Smooth muscle cell (in vitro differentiated cells): ENCODE data around the gene HDGFL2. TPM values are rescaled to one million over a fixed set of nuclear protein-coding genes. Genes with fewer than 3 reads are reported as not detected.

Experiments
- DNase-seq: peaks from one replicate; lab custom pipeline; 2025; ENCODE audit not compliant: unreplicated experiment; lab: John Stamatoyannopoulos, UW
- H2AFZ ChIP-seq: fragments of 200-600 bp; sonication (generic); 2 replicates; pipeline ENCODE4 v1.6.0; 2016; ENCODE audit warnings: antibody characterized with exemption, low read depth, mild to moderate bottlenecking
- H3F3A ChIP-seq: fragments of 200-600 bp; sonication (generic); 2 replicates; pipeline ENCODE4 v1.6.0; 2017; ENCODE audit warnings: antibody characterized with exemption, low read depth
- H3K27ac ChIP-seq: fragments of 200-600 bp; sonication (generic); 2 replicates; pipeline ENCODE4 v1.5.1; 2016; ENCODE audit warnings: low read depth, mild to moderate bottlenecking
- H3K27me3 ChIP-seq: fragments of 200-600 bp; sonication (generic); 2 replicates; pipeline ENCODE4 v1.6.1; 2016; ENCODE audit warnings: low read depth, mild to moderate bottlenecking
- H3K36me3 ChIP-seq: fragments of 200-600 bp; sonication (generic); 2 replicates; pipeline ENCODE4 v1.5.1; 2016; ENCODE audit warnings: low read depth
- H3K4me1 ChIP-seq: fragments of 200-600 bp; sonication (generic); 2 replicates; pipeline ENCODE4 v1.5.1; 2016; ENCODE audit warnings: low read depth
- H3K4me2 ChIP-seq: fragments of 200-600 bp; sonication (generic); 2 replicates; pipeline ENCODE4 v1.6.0; 2016; ENCODE audit warnings: mild to moderate bottlenecking
- H3K4me3 ChIP-seq: fragments of 200-600 bp; sonication (generic); 2 replicates; pipeline ENCODE4 v1.5.1; 2016; ENCODE audit warnings: mild to moderate bottlenecking
- H3K79me2 ChIP-seq: fragments of 200-600 bp; sonication (generic); 2 replicates; pipeline ENCODE4 v1.6.0; 2016; ENCODE audit warnings: low read depth, mild to moderate bottlenecking
- H3K9ac ChIP-seq: fragments of 200-600 bp; sonication (generic); 2 replicates; pipeline ENCODE4 v1.6.0; 2016; ENCODE audit warnings: low read depth
- H3K9me3 ChIP-seq: fragments of 200-600 bp; sonication (generic); replicated peaks from 2 replicates; pipeline ENCODE4 v1.5.1; 2016; ENCODE audit warnings: low read depth
- H4K20me1 ChIP-seq: fragments of 200-600 bp; sonication (generic); 2 replicates; pipeline ENCODE4 v1.6.0; 2016; ENCODE audit warnings: low read depth
- CTCF ChIP-seq: fragments of 200-600 bp; sonication (generic); IDR thresholded peaks from 2 replicates; pipeline ENCODE4 v1.5.1; 2017; ENCODE audit warnings: borderline replicate concordance, mild to moderate bottlenecking, antibody characterized with exemption; ENCODE audit not compliant: insufficient read depth, poor library complexity, severe bottlenecking
- WGBS: methylation state at CpG from one replicate; pipeline ENCODE4 v1.1.7; 2016; ENCODE audit warnings: low lambda C conversion rate; 5-methylcytosine and 5-hydroxymethylcytosine counted together
- polyA plus RNA-seq: library from polyadenylated mRNA; unstranded; fragments of >200 nt; fragmentation: Nextera tagmentation; extraction: Ambion mirVana; gene quantifications from 2 replicates; pipeline ENCODE4 v1.2.1, GENCODE V29; 2016
- total RNA-seq: library from RNA; depleted of rRNA; stranded (reverse); fragments of >200 nt; gene quantifications from 2 replicates; pipeline ENCODE4 v1.2.3, GENCODE V29; 2014

Gene HDGFL2
- total and polyA plus RNA-seq, 2 experiments from 2014 or later: 27.9 to 94.1 TPM

- Histone ChIP-seq H3K27ac (no peak overlapping the region), H3K9ac (no peak overlapping the region), H3K4me2 (no peak overlapping the region), H3K4me3 (no peak overlapping the region), H3F3A (no peaks in the 10 kb centered on the region), H3K79me2 (peaks cover 3% of the 10 kb centered on the region), H4K20me1 (peaks cover 2% of the 10 kb centered on the region), H3K36me3 (no peaks in the 10 kb centered on the region), H3K27me3 (no peaks in the 10 kb centered on the region), H3K9me3 (no peaks in the 10 kb centered on the region), H2AFZ (no peak overlapping the region), H3K4me1 (no peaks in the 10 kb centered on the region)
- no peak for TF ChIP-seq CTCF
- DNase-seq: no peak
- WGBS: 100% methylated on average over 3 of the region's 3 CpGs
These were observed 20.4 kb downstream of the HDGFL2 start for GRCh38 chr19:4492337-4493103.

- H2AFZ ChIP-seq: no peak overlapping the region
- no peaks in the 10 kb centered on the region for H3K4me1 ChIP-seq
- no peaks in the 10 kb centered on the region for H3K27me3 ChIP-seq
- H3K79me2 ChIP-seq: peaks cover 3% of the 10 kb centered on the region
- over 99% methylated on average over 21 of the region's 41 CpGs for WGBS
- H3K9me3 ChIP-seq: no peaks in the 10 kb centered on the region
- no peaks in the 10 kb centered on the region for H4K20me1 ChIP-seq
- no peaks in the 10 kb centered on the region for H3F3A ChIP-seq
- no peak overlapping the region for H3K9ac ChIP-seq
- no peak overlapping the region for H3K4me3 ChIP-seq
- no peak overlapping the region for H3K27ac ChIP-seq
- TF ChIP-seq CTCF: no peak
- DNase-seq: no peak
- H3K36me3 ChIP-seq: no peaks in the 10 kb centered on the region
- H3K4me2 ChIP-seq: no peak overlapping the region
These were observed 21.2 kb downstream of the HDGFL2 start for GRCh38 chr19:4493104-4493928.

- H3K9ac ChIP-seq: no peak overlapping the region
- no peak overlapping the region for H2AFZ ChIP-seq
- peaks cover 3% of the 10 kb centered on the region for H3K79me2 ChIP-seq
- H3K4me1 ChIP-seq: no peaks in the 10 kb centered on the region
- H4K20me1 ChIP-seq: no peaks in the 10 kb centered on the region
- H3K27me3 ChIP-seq: no peaks in the 10 kb centered on the region
- H3K4me2 ChIP-seq: no peak overlapping the region
- DNase-seq: no peak
- no peaks in the 10 kb centered on the region for H3K9me3 ChIP-seq
- 98% methylated on average over 50 of the region's 61 CpGs for WGBS
- H3F3A ChIP-seq: no peaks in the 10 kb centered on the region
- no peak for TF ChIP-seq CTCF
- H3K27ac ChIP-seq: no peak overlapping the region
- no peak overlapping the region for H3K4me3 ChIP-seq
- H3K36me3 ChIP-seq: no peaks in the 10 kb centered on the region
These were observed 22.0 kb downstream of the HDGFL2 start for GRCh38 chr19:4493929-4494690.
